ENCODE measurements around the gene NAA10. TPM values are rescaled to one million over a fixed set of nuclear protein-coding genes. Genes with fewer than 3 reads are reported as not detected.

Gene NAA10
- total RNA-seq, 3 donors from 2014 or later, result 52.2 to 72.3 (median 68.9) TPM

DNA sequence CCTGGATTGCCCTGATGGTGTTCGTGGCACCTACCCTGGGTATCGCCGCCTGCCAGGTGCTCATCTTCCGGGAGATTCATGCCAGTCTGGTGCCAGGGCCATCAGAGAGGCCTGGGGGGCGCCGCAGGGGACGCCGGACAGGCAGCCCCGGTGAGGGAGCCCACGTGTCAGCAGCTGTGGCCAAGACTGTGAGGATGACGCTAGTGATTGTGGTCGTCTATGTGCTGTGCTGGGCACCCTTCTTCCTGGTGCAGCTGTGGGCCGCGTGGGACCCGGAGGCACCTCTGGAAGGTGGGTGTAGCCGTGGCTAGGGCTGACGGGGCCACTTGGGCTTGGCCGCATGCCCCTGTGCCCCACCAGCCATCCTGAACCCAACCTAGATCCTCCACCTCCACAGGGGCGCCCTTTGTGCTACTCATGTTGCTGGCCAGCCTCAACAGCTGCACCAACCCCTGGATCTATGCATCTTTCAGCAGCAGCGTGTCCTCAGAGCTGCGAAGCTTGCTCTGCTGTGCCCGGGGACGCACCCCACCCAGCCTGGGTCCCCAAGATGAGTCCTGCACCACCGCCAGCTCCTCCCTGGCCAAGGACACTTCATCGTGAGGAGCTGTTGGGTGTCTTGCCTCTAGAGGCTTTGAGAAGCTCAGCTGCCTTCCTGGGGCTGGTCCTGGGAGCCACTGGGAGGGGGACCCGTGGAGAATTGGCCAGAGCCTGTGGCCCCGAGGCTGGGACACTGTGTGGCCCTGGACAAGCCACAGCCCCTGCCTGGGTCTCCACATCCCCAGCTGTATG lies 28.5 kb downstream of the NAA10 start:
- no peaks in the 10 kb centered on the region for H3K36me3 ChIP-seq (ENCODE audit: low read depth)
- ATAC-seq (peak; percentile 6), DNase-seq (no peak)
- no peaks in the 10 kb centered on the region for H3K9me3 ChIP-seq
- H3K4me1 ChIP-seq (ENCODE audit: low read depth), result no peaks in the 10 kb centered on the region
- TF ChIP-seq, protein P1, sequence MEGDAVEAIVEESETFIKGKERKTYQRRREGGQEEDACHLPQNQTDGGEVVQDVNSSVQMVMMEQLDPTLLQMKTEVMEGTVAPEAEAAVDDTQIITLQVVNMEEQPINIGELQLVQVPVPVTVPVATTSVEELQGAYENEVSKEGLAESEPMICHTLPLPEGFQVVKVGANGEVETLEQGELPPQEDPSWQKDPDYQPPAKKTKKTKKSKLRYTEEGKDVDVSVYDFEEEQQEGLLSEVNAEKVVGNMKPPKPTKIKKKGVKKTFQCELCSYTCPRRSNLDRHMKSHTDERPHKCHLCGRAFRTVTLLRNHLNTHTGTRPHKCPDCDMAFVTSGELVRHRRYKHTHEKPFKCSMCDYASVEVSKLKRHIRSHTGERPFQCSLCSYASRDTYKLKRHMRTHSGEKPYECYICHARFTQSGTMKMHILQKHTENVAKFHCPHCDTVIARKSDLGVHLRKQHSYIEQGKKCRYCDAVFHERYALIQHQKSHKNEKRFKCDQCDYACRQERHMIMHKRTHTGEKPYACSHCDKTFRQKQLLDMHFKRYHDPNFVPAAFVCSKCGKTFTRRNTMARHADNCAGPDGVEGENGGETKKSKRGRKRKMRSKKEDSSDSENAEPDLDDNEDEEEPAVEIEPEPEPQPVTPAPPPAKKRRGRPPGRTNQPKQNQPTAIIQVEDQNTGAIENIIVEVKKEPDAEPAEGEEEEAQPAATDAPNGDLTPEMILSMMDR (IDR thresholded peaks at IDR 0.05), result no peak
- H3K4me3 ChIP-seq, result no peak overlapping the region
- intact Hi-C loops (cut with DNase I, micrococcal nuclease), result no loop called here

DNA sequence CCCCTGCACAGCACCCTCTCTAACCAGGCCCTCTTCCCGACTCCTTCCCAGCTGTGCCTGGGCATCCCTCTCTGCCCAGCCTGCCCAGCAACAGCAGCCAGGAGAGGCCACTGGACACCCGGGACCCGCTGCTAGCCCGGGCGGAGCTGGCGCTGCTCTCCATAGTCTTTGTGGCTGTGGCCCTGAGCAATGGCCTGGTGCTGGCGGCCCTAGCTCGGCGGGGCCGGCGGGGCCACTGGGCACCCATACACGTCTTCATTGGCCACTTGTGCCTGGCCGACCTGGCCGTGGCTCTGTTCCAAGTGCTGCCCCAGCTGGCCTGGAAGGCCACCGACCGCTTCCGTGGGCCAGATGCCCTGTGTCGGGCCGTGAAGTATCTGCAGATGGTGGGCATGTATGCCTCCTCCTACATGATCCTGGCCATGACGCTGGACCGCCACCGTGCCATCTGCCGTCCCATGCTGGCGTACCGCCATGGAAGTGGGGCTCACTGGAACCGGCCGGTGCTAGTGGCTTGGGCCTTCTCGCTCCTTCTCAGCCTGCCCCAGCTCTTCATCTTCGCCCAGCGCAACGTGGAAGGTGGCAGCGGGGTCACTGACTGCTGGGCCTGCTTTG lies 29.2 kb downstream of the NAA10 start:
- intact Hi-C loops (cut with DNase I, micrococcal nuclease), result no loop called here
- ATAC-seq, result no peak
- no peak overlapping the region for H3K4me3 ChIP-seq
- no peak for DNase-seq
- no peaks in the 10 kb centered on the region for H3K9me3 ChIP-seq
- H3K4me1 ChIP-seq (ENCODE audit: low read depth), result no peaks in the 10 kb centered on the region
- H3K36me3 ChIP-seq (ENCODE audit: low read depth), result no peaks in the 10 kb centered on the region
- TF ChIP-seq, protein P1 (IDR thresholded peaks at IDR 0.05), result no peak

DNA sequence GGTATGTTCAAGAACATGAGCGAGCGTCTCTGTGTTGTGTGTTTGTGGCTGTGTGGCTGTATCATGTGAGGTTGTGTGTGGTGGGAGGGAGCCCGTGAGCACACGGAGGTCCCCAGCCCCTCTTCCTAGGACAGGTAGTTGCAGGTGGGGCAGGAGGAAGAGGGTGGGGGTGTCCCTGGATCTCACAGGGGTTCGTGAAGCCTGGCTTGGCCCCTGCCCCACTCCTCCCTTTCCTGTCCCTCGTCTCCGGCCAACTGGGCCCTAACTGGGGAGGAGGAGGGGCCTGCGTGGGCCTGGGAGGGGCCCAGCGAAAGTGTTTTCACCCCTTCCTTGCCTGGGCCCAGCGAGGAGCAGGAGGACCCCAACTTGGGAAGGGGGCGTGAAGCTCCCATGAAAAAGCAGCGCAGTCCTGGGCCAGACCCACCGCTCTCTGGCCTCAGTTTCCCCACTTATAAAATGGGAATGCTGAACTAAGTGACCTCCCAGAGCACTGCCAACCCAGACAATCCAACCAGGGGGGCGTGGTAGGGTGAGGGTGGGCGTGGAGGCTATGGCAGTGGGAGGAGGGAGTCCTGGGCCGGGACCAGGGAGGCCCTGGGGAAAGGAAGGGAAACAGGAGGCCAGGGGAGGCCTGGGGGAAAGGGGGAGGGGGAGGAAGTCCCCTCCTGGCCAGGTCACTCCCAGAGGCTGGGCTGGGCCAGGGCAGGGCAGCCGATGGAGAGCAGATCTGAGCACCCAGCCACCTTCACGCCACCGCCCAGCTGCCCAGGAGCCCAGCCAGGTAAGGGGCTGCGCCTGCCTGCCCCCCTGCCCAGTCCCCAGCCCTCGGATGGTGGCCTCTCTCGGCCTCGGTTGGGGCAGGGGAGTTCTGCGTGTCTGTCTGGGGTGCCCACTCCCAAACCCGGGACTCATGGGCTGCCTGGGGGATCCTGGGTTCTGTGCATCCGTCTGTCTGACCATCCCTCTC lies 30.6 kb downstream of the NAA10 start, which contains the start of gene AVPR2:
Gene AVPR2, plus strand, starts transcription at position 683 of the 967 bp plus-strand sequence. CDS start 473 bp downstream, outside the sequence.
- H3K4me1 ChIP-seq (ENCODE audit: low read depth), result no peaks in the 10 kb centered on the region
- intact Hi-C loops (cut with DNase I, micrococcal nuclease), result no loop called here
- DNase-seq, result peak in 1 of 3 donors; percentile 46
- ATAC-seq, result peak; percentile 5
- H3K36me3 ChIP-seq (ENCODE audit: low read depth), result no peaks in the 10 kb centered on the region
- no peak within 1 kb of the TSS for H3K4me3 ChIP-seq
- H3K9me3 ChIP-seq, result no peaks in the 10 kb centered on the region
- TF ChIP-seq, protein P1 (IDR thresholded peaks at IDR 0.05), result no peak

DNA sequence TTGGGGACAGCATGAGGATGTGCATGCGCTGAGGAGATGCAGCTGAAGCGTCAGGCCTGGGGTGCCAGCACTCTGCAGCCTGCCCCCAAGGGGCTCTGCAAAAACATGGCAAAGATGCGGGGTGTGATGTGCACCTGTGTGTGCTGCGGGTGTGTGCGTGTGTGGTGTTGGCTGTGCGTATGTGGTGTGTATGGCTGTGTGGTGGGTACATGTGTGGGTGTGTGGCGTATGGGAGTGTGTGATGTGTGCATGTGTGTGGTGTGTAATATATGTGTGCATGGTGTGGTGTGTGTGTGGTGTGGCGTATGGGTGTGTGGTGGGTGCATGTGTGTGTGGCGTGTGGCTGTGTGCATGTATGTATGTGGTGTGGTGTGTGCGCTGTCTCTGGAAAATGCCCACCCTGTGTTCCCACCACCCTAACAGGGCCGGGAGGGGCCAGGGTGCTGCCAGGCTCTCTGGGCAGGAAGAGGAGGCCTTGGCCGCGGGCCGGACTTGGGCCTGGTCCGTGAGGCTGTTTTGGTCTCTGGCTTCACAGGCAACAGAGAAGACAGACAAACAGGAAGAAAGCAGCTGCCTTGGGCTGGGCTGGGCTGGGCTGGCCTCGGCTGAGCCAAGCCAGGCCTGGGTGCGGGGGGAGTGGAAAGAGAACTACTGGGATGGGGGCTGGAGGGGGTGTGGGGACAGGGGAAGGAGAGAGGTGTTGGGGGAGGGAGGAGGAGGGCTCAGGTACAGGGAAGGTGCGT lies 31.4 kb downstream of the NAA10 start:
- no peaks in the 10 kb centered on the region for H3K4me1 ChIP-seq (ENCODE audit: low read depth)
- H3K4me3 ChIP-seq, result no peak overlapping the region
- DNase-seq (no peak), ATAC-seq (peak; percentile 32)
- H3K9me3 ChIP-seq, result no peaks in the 10 kb centered on the region
- TF ChIP-seq, protein P1 (IDR thresholded peaks at IDR 0.05), result no peak
- H3K36me3 ChIP-seq (ENCODE audit: low read depth), result no peaks in the 10 kb centered on the region
- intact Hi-C loops (cut with DNase I, micrococcal nuclease), result no loop called here

DNA sequence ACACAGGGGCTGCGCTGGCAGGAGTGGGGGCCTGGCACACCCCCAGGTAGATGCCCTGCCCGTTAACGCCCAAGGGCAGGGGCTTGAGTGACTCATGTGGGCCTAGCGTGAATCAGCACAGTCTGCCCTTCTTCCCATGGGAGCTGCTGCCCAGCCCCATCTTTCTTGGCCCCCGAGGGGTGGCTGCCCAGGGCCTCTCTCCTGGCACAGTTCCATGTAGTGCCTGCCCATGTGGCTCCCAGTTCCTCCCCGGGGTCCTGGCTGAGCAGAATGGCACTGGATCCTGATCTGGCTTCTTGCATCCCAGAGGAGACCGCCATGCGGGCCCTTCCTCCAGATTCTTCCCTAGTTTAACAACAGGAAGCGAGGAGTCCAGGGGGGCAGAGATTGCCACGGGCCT lies 32.5 kb downstream of the NAA10 start:
- no peak for ATAC-seq

More for the DNA sequence above, 32.5 kb downstream of the NAA10 start:
- TF ChIP-seq, protein P1 (IDR thresholded peaks at IDR 0.05), result no peak
- intact Hi-C loops (cut with DNase I, micrococcal nuclease), result no loop called here
- H3K36me3 ChIP-seq (ENCODE audit: low read depth), result no peaks in the 10 kb centered on the region
- no peak overlapping the region for H3K4me3 ChIP-seq
- H3K4me1 ChIP-seq (ENCODE audit: low read depth), result no peaks in the 10 kb centered on the region
- no peak for DNase-seq
- no peaks in the 10 kb centered on the region for H3K9me3 ChIP-seq
